ENCODE results near the gene MATR3.

Gene MATR3

DNA sequence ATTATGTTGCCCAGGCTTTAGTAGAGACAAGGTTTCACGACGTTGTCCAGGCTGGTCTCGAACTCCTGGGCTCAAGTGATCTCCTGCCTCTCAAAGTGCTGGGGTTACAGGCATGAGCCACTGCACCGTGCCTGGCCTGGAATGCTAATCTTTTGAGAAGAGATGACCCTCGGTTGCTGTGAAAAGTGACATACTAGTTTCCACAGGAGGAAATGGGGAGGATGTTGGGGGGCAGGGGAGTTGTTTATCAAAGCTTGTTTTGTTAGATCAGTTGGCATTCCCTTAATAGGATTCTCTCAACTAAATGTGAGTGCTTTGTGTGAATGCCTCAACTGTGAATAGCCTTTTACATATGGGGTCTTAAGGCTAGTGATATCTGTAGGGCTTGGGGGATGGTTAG lies 16.4 kb upstream of the MATR3 start:
- DNase-seq (ENCODE audit: low spot score) = no peak
- in situ Hi-C loops (cut with MboI; ENCODE audit: low pct_unique_long_range_greater_than_20kb, low sequenced_read_pairs, unreplicated experiment) = no loop called here
- no peak for TF ChIP-seq CTCF (IDR thresholded peaks at IDR 0.05; ENCODE audit: extremely low read depth, insufficient read depth, missing control alignments)

- in situ Hi-C loops (cut with MboI; ENCODE audit: low pct_unique_long_range_greater_than_20kb, low sequenced_read_pairs, unreplicated experiment) = no loop called here
- no peak for DNase-seq (ENCODE audit: low spot score)
- TF ChIP-seq CTCF (IDR thresholded peaks at IDR 0.05; ENCODE audit: extremely low read depth, insufficient read depth, missing control alignments) = no peak
Observed at GRCh38 chr5:139278540-139279274, 14.8 kb upstream of the MATR3 start.

GRCh38 chr5:139282197-139282557 lies 11.4 kb upstream of the MATR3 start:
- in situ Hi-C loops (cut with MboI; ENCODE audit: low pct_unique_long_range_greater_than_20kb, low sequenced_read_pairs, unreplicated experiment) = no loop called here
- no peak for TF ChIP-seq CTCF (IDR thresholded peaks at IDR 0.05; ENCODE audit: extremely low read depth, insufficient read depth, missing control alignments)
- no peak for DNase-seq (ENCODE audit: low spot score)

- no peak for DNase-seq (ENCODE audit: low spot score)
- no peak for TF ChIP-seq CTCF (IDR thresholded peaks at IDR 0.05; ENCODE audit: extremely low read depth, insufficient read depth, missing control alignments)
- in situ Hi-C loops (cut with MboI; ENCODE audit: low pct_unique_long_range_greater_than_20kb, low sequenced_read_pairs, unreplicated experiment) = no loop called here
Observed at GRCh38 chr5:139283252-139284166, 10.0 kb upstream of the MATR3 start.

DNA sequence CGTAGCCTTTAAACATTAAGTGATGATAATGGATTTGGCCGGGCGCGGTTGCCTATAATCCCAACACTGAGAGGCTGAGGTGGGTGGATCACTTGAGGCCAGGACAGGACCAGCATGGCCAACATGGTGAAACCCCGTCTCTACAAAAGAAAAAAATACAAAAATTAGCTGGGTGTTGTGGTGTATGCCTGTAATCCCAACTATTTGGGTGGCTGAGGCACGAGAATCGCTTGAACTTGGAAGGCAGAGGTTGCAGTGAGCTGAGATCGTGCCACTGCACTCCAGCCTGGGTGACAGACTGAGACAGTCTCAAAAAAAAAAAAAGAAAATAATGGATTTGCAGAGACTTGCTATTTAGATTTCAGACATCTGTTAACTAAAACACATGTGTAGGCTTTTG lies 9.2 kb upstream of the MATR3 start:
- in situ Hi-C loops (cut with MboI; ENCODE audit: low pct_unique_long_range_greater_than_20kb, low sequenced_read_pairs, unreplicated experiment) = no loop called here

More for the DNA sequence above, 9.2 kb upstream of the MATR3 start:
- no peak for TF ChIP-seq CTCF (IDR thresholded peaks at IDR 0.05; ENCODE audit: extremely low read depth, insufficient read depth, missing control alignments)
- no peak for DNase-seq (ENCODE audit: low spot score)
